Activated CD8-positive, alpha-beta T cell treated with anti-CD3 and anti-CD28 coated beads for 36 hours (primary cell): Measurements from ENCODE around the gene CFP. TPM values are rescaled to one million over a fixed set of nuclear protein-coding genes. Genes with fewer than 3 reads are reported as not detected.
A peak's percentile ranks its signal among the peaks of the same experiment; 100 is the strongest.

ENCODE experiments used
- ATAC-seq: fragments of 200-7000 bp; cut with Tn5 transposase; one replicate; pipeline ENCODE4 v1.10.0; 2021; ENCODE audit warnings: mild to moderate bottlenecking, moderate library complexity
- CTCF ChIA-PET: fragments of 350-600 bp; sonication (Branson Sonifier 250); formaldehyde crosslinking; loops from one replicate; lab custom pipeline; 2021; ENCODE audit warnings: antibody characterized with exemption; lab: Charles Lee
- POLR2A ChIA-PET: fragments of 350-600 bp; sonication (Branson Sonifier 250); formaldehyde crosslinking; loops from one replicate; lab custom pipeline; 2021; ENCODE audit warnings: antibody characterized with exemption; lab: Charles Lee
- DNase-seq: peaks from one replicate; pipeline ENCODE4 v3.0.0-alpha.2; 2020
- H3K27ac Mint-ChIP-seq: one replicate; pipeline ENCODE4 v1.8.0; 2021; ENCODE audit warnings: mild to moderate bottlenecking, mixed read lengths
- H3K27me3 Mint-ChIP-seq: one replicate; pipeline ENCODE4 v1.8.0; 2021; ENCODE audit warnings: mixed read lengths
- H3K36me3 Mint-ChIP-seq: one replicate; pipeline ENCODE4 v1.8.0; 2021; ENCODE audit warnings: low read depth, mixed read lengths
- H3K4me1 Mint-ChIP-seq: one replicate; pipeline ENCODE4 v1.8.0; 2021; ENCODE audit warnings: low read depth, mixed read lengths
- H3K4me3 Mint-ChIP-seq: one replicate; pipeline ENCODE4 v1.8.0; 2021; ENCODE audit warnings: mild to moderate bottlenecking, moderate library complexity, mixed read lengths
- H3K9me3 Mint-ChIP-seq: one replicate; pipeline ENCODE4 v1.8.0; 2021; ENCODE audit warnings: mixed read lengths
- intact Hi-C: fragments of 100-400 bp; cut with micrococcal nuclease; formaldehyde crosslinking; loops from one replicate; pipeline ENCODE4 v1.10.0; 2022
- total RNA-seq, 2 experiments: library from RNA; stranded (reverse); gene quantifications; one replicate each; pipeline ENCODE4 v1.2.3, GENCODE V29; 2021
- TF ChIP-seq, protein P1 (sequence below): fragments of 200-600 bp; IDR thresholded peaks from one replicate; pipeline ENCODE4 v1.8.0; 2022; ENCODE audit warnings: antibody characterized with exemption, mild to moderate bottlenecking

Gene CFP
- total RNA-seq, 2 experiments from 2014 or later = 1.6 to 2.1 TPM

GRCh38 chrX:47632666-47633065 is 2.9 kb upstream of the CFP start:
- Mint-ChIP-seq H3K4me1 (peaks cover 21% of the 10 kb centered on the region), H3K4me3 (no peak overlapping the region), H3K36me3 (peaks cover 11% of the 10 kb centered on the region), H3K27me3 (no peaks in the 10 kb centered on the region), H3K9me3 (no peaks in the 10 kb centered on the region), H3K27ac (no peak overlapping the region)
- DNase-seq = no peak
- POLR2A ChIA-PET = no interaction called here
- CTCF ChIA-PET = no interaction called here
- TF ChIP-seq, protein P1, sequence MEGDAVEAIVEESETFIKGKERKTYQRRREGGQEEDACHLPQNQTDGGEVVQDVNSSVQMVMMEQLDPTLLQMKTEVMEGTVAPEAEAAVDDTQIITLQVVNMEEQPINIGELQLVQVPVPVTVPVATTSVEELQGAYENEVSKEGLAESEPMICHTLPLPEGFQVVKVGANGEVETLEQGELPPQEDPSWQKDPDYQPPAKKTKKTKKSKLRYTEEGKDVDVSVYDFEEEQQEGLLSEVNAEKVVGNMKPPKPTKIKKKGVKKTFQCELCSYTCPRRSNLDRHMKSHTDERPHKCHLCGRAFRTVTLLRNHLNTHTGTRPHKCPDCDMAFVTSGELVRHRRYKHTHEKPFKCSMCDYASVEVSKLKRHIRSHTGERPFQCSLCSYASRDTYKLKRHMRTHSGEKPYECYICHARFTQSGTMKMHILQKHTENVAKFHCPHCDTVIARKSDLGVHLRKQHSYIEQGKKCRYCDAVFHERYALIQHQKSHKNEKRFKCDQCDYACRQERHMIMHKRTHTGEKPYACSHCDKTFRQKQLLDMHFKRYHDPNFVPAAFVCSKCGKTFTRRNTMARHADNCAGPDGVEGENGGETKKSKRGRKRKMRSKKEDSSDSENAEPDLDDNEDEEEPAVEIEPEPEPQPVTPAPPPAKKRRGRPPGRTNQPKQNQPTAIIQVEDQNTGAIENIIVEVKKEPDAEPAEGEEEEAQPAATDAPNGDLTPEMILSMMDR = no peak
- no peak for ATAC-seq
- intact Hi-C loops = no loop called here

GRCh38 chrX:47631676-47632075 is 1.9 kb upstream of the CFP start:
- Mint-ChIP-seq H3K36me3 (peaks cover 6% of the 10 kb centered on the region), H3K4me3 (no peak overlapping the region), H3K9me3 (no peaks in the 10 kb centered on the region), H3K27me3 (no peaks in the 10 kb centered on the region), H3K4me1 (peaks cover 18% of the 10 kb centered on the region), H3K27ac (no peak overlapping the region)
- TF ChIP-seq, protein P1 = no peak
- ChIA-PET POLR2A (interaction anchor here (1.8 kb wide), 1 partner anchor 9 kb away, joined by 7 read pairs; no protein-coding TSS in a partner anchor), CTCF (no interaction called here)
- ATAC-seq (no peak), DNase-seq (no peak)
- intact Hi-C loops = no loop called here

- peak; percentile 43 for ATAC-seq
- CTCF ChIA-PET = interaction anchor here (1.0 kb wide), 1 partner anchor 47 kb away, joined by 3 read pairs; the partner anchor contains the start of gene TIMP1
Observed at GRCh38 chrX:47628982-47629381, 748 bp downstream of the CFP start.

DNA sequence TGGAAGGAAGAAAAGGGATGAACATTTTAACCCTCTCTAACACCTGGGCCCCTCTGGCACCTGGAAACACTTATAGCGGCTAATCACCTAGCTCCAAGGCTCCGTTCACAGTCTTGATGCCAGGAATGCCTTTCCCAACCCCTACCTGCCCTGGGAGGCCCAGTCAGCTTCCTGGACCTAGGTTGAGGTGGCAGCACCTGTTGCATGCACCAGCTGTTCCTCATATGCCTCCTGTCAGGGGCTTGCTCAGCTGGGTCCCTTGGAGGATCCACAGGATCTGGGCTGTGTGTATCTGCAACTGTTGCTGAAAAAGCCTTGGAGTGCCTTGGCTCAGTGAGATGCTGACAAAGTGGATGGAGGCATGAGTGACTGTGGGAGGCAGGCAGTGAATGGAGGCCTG is 4.4 kb downstream of the CFP start:
- POLR2A ChIA-PET = interaction anchor here (0.7 kb wide), 1 partner anchor 1086 kb away, joined by 3 read pairs; no protein-coding TSS in a partner anchor
- intact Hi-C loops = loop anchor here (10.0 kb wide), 1 partner anchor 61 kb away; the partner anchor contains the start of gene ARAF

More at GRCh38 chrX:47628982-47629381, 748 bp downstream of the CFP start:
- peak overlapping the region; percentile 33 for H3K4me3 Mint-ChIP-seq
- no peaks in the 10 kb centered on the region for H3K9me3 Mint-ChIP-seq
- POLR2A ChIA-PET = interaction anchor here (0.9 to 1.0 kb wide), 2 partner anchors 20 to 68 kb away, joined by 3 read pairs; no protein-coding TSS in a partner anchor
- intact Hi-C loops = loop anchor here (10.0 kb wide), 1 partner anchor 64 kb away; the partner anchor contains the start of gene ARAF
- no peaks in the 10 kb centered on the region for H3K27me3 Mint-ChIP-seq
- TF ChIP-seq, protein P1 = no peak
- DNase-seq = peak; percentile 33
- H3K27ac Mint-ChIP-seq = peak overlapping the region; percentile 74
- peaks cover 18% of the 10 kb centered on the region for H3K4me1 Mint-ChIP-seq
- H3K36me3 Mint-ChIP-seq = peaks cover 5% of the 10 kb centered on the region

More for the DNA sequence above, 4.4 kb downstream of the CFP start:
- TF ChIP-seq, protein P1 = no peak
- Mint-ChIP-seq H3K9me3 (no peaks in the 10 kb centered on the region), H3K27ac (no peak overlapping the region), H3K4me3 (no peak overlapping the region), H3K4me1 (peaks cover 26% of the 10 kb centered on the region), H3K36me3 (peaks cover 5% of the 10 kb centered on the region), H3K27me3 (no peaks in the 10 kb centered on the region)
- DNase-seq = no peak
- CTCF ChIA-PET = interaction anchor here (0.7 kb wide), 1 partner anchor 37 kb away, joined by 4 read pairs; no protein-coding TSS in a partner anchor
- no peak for ATAC-seq
